Measurements from ENCODE around the gene METTL16.

The METTL16 gene

GRCh38 chr17:2403044-2403443, 108.6 kb downstream of the METTL16 start:
- H3K27me3 Mint-ChIP-seq (ENCODE audit: low read depth) = peaks cover 4% of the 10 kb centered on the region
- peak overlapping the region; percentile 81 to 87 (median 86) for H3K4me3 Mint-ChIP-seq
- TF ChIP-seq CTCF (IDR thresholded peaks at IDR 0.05; ENCODE audit: unreplicated experiment in 3 of 3) = no peak
- no peaks in the 10 kb centered on the region for H3K9me3 Mint-ChIP-seq
- peaks cover 34% of the 10 kb centered on the region for H3K4me1 Mint-ChIP-seq
- H3K36me3 Mint-ChIP-seq (ENCODE audit: low read depth) = no peaks in the 10 kb centered on the region
- peak overlapping the region in 2 of 3 experiments; percentile 41 to 98 for H3K27ac Mint-ChIP-seq

- H3K4me1 Mint-ChIP-seq = peaks cover 39% of the 10 kb centered on the region
Measured at GRCh38 chr17:2402544-2402943, 109.1 kb downstream of the METTL16 start.

GRCh38 chr17:2401426-2402221, 110.1 kb downstream of the METTL16 start:
- Mint-ChIP-seq H3K27ac (peak overlapping the region; percentile 98 to 99 (median 98)), H3K36me3 (ENCODE audit: low read depth) (no peaks in the 10 kb centered on the region), H3K27me3 (ENCODE audit: low read depth) (peaks cover 4% of the 10 kb centered on the region), H3K4me1 (peaks cover 40% of the 10 kb centered on the region), H3K9me3 (no peaks in the 10 kb centered on the region), H3K4me3 (peak overlapping the region; percentile 87 to 99 (median 89))
- no peak for TF ChIP-seq CTCF (IDR thresholded peaks at IDR 0.05; ENCODE audit: unreplicated experiment in 3 of 3)

More at GRCh38 chr17:2402544-2402943, 109.1 kb downstream of the METTL16 start:
- H3K4me3 Mint-ChIP-seq = peak overlapping the region; percentile 81 to 87 (median 86)
- H3K27me3 Mint-ChIP-seq (ENCODE audit: low read depth) = peaks cover 4% of the 10 kb centered on the region
- no peaks in the 10 kb centered on the region for H3K9me3 Mint-ChIP-seq
- peak overlapping the region; percentile 74 to 98 (median 83) for H3K27ac Mint-ChIP-seq
- no peaks in the 10 kb centered on the region for H3K36me3 Mint-ChIP-seq (ENCODE audit: low read depth)
- no peak for TF ChIP-seq CTCF (IDR thresholded peaks at IDR 0.05; ENCODE audit: unreplicated experiment in 3 of 3)

- Mint-ChIP-seq H3K4me1 (peaks cover 41% of the 10 kb centered on the region), H3K4me3 (peak within 1 kb of the TSS; percentile 89 to 99 (median 99)), H3K9me3 (no peaks in the 10 kb centered on the region), H3K36me3 (ENCODE audit: low read depth) (no peaks in the 10 kb centered on the region), H3K27ac (peak within 1 kb of the TSS; percentile 98 to 99 (median 98)), H3K27me3 (ENCODE audit: low read depth) (peaks cover 4% of the 10 kb centered on the region)
- no peak for TF ChIP-seq CTCF (IDR thresholded peaks at IDR 0.05; ENCODE audit: unreplicated experiment in 3 of 3)
Measured at GRCh38 chr17:2400877-2401425, 110.7 kb downstream of the METTL16 start, which contains the start of gene MNT. Gene MNT, minus strand, starts transcription at chr17:2401060. Its CDS starts 348 bp downstream, at chr17:2400712.

- Mint-ChIP-seq H3K27me3 (ENCODE audit: low read depth) (peaks cover 4% of the 10 kb centered on the region), H3K9me3 (no peaks in the 10 kb centered on the region), H3K4me3 (peak overlapping the region; percentile 89 to 99 (median 99)), H3K4me1 (peaks cover 40% of the 10 kb centered on the region), H3K36me3 (ENCODE audit: low read depth) (no peaks in the 10 kb centered on the region), H3K27ac (peak overlapping the region; percentile 98 to 99 (median 98))
- no peak for TF ChIP-seq CTCF (IDR thresholded peaks at IDR 0.05; ENCODE audit: unreplicated experiment in 3 of 3)
Measured at GRCh38 chr17:2400474-2400866, 111.2 kb downstream of the METTL16 start.

Data from nephron (organoid).